NCI-H2107 treated with DMSO at 0.1 percent for 48 hours (cell line): ENCODE measurements around the gene DAND5.
A peak's percentile ranks its signal among the peaks of the same experiment; 100 is the strongest.
"Not testable (repeated sequence)": the region's sequence is repeated elsewhere in the genome, so short reads cannot be mapped to it uniquely, and the experiment has no call there.

Source experiments
- DNase-seq: peaks from one replicate; lab custom pipeline; 2025; ENCODE audit not compliant: unreplicated experiment; lab: John Stamatoyannopoulos, UW

DAND5 gene

GRCh38 chr19:12965017-12965811 is 4.2 kb upstream of the DAND5 start:
- peak; percentile 68 for DNase-seq

DNA sequence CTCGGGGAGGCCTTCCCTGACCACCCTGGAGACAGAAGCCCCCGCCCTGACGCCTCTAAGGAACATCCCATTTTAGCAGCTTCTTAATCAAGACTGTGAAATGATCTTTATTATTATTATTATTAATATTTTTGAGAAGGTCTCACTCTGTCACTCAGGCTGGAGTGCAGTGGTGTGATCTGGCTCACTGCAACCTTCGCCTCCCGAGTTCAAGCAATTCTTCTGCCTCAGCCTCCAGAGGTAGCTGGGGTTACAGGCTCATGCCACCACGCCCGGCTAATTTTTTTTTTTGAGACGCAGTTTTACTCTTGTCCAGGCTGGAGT is 3.6 kb upstream of the DAND5 start:
- DNase-seq = no peak

DNA sequence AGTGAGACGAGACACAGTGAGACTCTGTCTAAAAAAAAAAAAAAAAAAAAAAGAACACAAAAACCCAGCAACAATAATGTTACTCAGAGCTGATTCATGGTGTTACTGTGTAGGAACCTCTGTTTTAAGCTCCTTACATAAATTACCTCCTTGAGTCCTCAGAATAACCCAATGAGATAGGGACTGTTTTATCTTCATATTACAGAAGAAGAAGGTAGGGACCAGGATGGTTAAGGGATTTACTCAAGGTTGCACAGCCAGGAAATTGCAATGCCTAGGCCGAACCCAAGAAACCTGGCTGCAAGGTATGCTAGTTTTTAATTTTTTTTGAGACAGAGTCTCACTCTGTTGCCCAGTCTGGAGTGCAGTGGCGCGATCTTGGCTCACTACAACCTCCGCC is 1.5 kb upstream of the DAND5 start:
- no peak for DNase-seq

GRCh38 chr19:12970070-12970820 is 869 bp downstream of the DAND5 start:
- no peak for DNase-seq

DNA sequence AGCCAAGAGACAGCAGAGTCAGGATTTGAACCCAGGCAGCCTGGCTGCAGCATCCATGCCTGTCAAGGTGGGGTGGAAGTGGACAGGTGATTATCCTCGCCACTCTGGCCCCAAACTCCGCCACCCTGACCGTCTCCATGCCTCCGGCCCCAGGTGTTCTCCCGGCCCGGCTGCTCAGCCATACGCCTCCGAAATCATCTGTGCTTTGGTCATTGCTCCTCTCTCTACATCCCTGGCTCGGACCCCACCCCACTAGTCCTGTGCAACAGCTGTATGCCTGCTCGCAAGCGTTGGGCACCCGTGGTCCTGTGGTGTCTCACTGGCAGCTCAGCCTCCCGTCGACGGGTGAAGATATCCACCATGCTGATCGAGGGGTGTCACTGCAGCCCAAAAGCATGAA is 3.9 kb downstream of the DAND5 start:
- no peak for DNase-seq

GRCh38 chr19:12974301-12975220 is 5.2 kb downstream of the DAND5 start:
- no peak for DNase-seq

DNA sequence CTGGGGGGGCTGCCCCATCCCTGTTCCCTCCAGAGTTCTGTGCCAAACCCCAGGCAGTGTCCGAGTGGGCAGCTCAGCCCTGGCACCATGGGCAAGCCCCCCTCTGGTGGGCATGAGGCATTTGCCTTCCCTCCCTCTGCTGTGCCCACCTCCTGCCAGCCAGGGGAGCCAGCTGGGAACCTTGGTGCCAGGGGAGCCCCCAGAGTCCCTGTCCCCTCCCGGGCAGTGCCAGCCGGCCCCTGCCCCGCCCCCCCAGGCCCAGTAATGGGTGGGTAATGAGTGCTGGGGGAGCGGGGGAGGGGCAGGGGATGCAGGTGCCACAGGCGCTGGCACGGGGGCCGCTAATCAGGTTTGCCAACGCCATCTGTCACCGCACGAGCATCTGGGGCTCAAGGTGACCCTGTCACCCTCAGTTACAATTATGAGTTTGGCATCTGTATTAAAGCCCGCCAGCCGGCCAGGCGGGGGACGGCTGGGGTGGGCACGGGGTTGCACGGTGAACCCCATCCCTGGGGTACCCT is 5.9 kb downstream of the DAND5 start:
- no peak for DNase-seq

DNA sequence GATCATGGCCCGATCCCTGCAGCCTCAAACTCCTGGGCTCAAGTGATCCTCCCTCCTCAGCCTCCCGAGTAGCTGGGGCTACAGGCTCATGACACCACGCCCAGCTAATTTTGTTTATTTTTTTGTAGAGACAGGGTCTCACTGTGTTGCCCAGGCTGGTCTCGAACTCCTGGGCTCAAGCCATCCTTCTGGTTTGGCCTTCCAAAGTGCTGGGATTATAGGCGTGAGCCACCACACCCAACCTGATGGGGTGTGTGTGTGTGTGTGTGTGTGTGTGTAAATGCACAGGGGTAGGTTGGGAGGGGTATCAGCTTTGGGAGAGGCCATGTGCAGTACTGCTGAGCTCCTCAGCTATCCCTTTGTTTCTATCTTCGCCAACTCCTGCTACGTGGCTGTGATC is 6.7 kb downstream of the DAND5 start:
- not testable (repeated sequence) for DNase-seq

GRCh38 chr19:12979974-12980373 is 10.6 kb downstream of the DAND5 start:
- no peak for DNase-seq

DNA sequence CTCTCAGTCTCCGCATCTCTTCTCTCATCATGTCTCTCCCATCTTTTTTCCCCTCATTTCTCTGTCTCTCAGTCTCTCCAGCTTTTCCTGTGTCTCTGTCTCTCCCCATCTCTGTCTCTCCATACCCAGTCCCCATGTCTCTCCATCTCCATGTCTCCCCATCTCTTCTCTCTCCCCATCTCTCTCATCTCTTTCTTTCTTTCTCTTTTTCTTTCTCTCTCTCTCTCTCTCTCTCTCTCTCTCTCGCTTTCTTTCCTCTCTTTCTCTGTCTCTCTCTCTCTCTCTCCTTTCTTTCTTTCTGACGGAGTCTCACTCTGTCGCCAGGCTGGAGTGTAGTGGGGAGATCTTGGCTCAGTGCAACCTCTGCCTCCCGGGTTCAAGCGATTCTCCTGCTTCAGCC is 13.3 kb downstream of the DAND5 start:
- DNase-seq = no peak

- no peak for DNase-seq
Observed at GRCh38 chr19:12983091-12983490, 13.7 kb downstream of the DAND5 start.

DNA sequence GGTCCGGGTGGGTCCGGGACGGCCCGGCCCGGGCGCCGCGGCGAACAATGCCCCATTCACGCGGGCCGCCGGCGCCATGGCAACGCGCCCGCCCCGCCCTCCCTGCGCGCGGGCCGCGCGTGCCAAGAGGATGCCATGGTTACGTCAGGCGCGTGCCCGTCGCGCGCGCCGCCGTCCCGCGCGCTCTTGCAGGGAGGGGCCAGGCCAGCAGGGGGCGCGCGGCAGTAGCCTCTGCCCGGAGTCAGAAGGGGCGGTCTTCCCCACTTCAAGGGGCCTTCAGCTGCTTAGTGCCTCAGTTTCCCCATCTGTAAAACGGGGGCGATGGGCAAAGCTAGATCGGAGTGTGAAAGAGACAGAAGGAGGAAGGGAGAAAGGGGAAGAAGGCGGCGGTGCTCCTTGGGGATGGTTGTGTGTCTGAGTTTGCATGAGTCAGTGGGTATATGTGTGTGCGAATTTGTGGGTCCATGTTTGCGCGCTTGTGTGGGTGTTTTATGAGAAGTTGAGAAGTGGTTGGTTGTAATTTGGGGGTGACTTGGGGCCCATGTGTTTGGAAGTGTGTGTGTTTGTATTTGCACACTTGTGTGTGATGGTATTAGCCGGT is 14.3 kb downstream of the DAND5 start:
- no peak for DNase-seq

- DNase-seq = no peak
Observed at GRCh38 chr19:12984143-12984627, 14.8 kb downstream of the DAND5 start.

DNA sequence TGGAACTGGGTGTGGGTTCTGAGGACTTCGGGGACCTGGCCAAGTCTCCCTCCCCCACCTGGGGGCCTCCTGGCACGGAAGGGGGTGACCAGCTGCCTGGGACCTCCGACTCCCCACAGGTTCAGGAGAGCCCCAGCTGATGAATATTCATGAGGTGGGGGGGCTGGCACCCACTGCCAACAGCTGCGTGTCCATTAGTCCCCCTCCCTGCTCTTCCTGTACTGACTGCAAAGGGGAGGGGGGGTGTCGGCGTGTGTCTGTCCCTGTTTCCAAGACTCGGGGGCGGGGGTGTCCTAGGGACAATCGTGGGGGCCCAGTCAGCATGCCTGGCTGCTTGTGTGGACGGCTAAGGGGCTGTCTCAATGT is 15.3 kb downstream of the DAND5 start:
- DNase-seq = no peak

DNA sequence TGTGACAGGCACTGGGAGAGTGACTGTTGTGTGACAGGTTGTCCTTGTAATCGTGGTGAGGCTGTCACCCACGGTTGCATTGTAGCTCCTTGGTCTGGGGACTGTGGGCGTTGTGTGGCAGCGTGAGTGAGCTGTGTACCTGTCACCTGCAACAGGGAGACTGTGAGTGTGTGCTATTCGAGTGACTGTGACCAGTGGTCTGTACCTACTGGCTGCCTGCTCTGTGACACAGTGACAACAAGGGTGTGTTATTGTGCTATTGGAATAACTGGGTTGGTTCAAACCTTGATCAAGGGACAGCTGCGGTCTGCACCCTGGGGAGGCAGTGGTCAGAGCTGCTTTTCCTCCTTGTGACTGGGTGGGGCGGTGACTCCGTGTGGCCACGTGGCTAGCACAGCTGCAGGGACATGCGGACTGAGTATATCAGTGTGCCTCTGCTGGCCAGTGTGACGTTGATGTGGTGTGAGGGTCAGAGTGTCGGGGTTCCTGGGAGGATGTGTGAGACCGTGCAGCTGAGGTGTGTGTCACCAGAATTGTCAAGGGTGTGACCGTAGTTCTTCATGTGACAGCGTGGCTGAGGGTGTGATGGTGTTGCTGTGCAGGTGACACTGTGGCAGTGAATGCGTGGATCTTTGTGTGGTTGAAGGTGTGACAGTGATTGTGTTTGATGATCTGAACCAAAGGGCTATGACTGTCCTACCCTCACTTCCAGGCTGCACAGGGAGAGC is 15.8 kb downstream of the DAND5 start:
- peak; percentile 36 for DNase-seq

DNA sequence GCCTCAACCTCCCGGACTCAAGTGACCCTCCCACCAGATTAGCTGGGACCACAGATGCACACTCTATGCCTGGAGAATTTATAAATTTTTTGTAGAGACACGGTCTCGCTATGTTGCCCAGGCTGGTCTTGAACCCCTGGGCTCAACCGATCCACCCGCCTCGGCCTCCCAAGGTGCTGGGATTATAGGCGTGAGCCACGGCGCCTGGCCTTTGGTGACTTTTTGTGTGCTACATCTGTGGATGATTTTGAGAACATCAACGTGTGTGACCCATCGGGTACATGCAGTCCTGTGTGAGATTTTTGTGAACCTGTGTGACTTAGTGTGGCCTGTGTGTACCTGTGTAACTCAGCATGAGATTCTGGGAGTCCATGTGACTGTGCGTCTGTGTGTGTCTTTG is 17.4 kb downstream of the DAND5 start:
- DNase-seq = no peak

DNA sequence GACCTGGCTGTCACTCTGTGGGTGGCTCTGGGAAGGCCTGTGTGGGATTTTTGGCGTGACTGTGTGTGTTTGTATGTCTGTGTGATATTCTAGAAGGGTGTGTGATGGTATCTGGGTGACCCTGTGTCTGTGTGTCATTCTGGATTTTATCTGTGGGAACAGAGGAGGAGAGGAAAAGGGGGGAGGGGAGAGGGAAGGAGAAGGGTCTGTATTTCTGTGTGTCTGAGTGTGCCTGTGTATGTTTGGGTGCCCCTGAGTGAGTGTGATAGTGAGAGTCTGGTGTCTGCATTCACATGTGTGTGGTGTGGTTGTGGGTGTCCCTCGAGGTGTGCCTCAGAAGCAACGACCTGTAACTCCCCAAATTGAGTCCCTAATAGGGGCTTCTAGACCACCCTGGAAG is 17.8 kb downstream of the DAND5 start:
- DNase-seq = no peak

- DNase-seq = no peak
Observed at GRCh38 chr19:12987781-12988180, 18.4 kb downstream of the DAND5 start.

- DNase-seq = no peak
Observed at GRCh38 chr19:12990431-12990830, 21.1 kb downstream of the DAND5 start.

DNA sequence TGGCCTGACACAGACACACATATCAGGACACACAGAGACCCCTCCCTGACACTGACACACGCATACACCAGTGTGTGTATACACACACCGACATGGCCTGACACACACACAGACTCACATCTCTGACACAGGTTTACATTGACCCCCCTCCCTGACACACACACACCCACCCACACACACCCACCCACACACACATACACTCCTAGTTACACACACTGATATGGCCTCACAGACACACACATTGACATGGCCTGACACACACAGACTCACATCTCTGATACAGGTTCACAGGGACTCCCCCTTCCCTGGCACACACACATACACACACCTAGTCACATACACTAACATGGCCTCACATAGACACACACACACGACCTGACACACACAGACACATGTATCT is 21.5 kb downstream of the DAND5 start:
- DNase-seq = no peak
